Transverse colon (tissue), 4 donors: Measurements from ENCODE around the gene SLC24A3. TPM values are rescaled to one million over a fixed set of nuclear protein-coding genes. Genes with fewer than 3 reads are reported as not detected.

Experiments
- DNase-seq: peaks from one replicate; pipeline ENCODE4 v3.0.0-alpha.2; 2019
- H3K27ac ChIP-seq, 4 donors: fragments of 200-600 bp; sonication (generic); 2 replicates each; pipeline ENCODE4 v1.5.1; 2016 to 2018; ENCODE audit warnings: inconsistent platforms in 4 of 4
- H3K27me3 ChIP-seq: fragments of 200-600 bp; sonication (generic); 2 replicates; pipeline ENCODE4 v1.5.1; 2017; ENCODE audit warnings: inconsistent platforms
- H3K36me3 ChIP-seq, 4 donors: fragments of 200-600 bp; sonication (generic); 2 replicates each; pipeline ENCODE4 v1.5.1; 2017 to 2019; ENCODE audit warnings: inconsistent platforms in 4 of 4
- H3K4me1 ChIP-seq, 4 donors: fragments of 200-600 bp; sonication (generic); 2 replicates each; pipeline ENCODE4 v1.5.1; 2017 to 2020; ENCODE audit warnings: inconsistent platforms in 4 of 4
- H3K4me3 ChIP-seq, 4 donors: fragments of 200-600 bp; sonication (generic); 1 replicate in 1 of 4; 2 replicates in 3 of 4; pipeline versions ENCODE4 v1.5.1 to v1.6.1; 2017 to 2019; ENCODE audit warnings: inconsistent platforms in 4 of 4
- H3K9me3 ChIP-seq, 2 donors: fragments of 200-600 bp; sonication (generic); 2 replicates each; pipeline ENCODE4 v1.5.1; 2017 to 2019; ENCODE audit warnings: inconsistent platforms in 2 of 2
- EP300 ChIP-seq: sonication (generic); formaldehyde crosslinking; IDR thresholded peaks from one replicate; pipeline ENCODE4 v1.6.1; 2017; ENCODE audit warnings: antibody characterized with exemption, low read depth
- POLR2A ChIP-seq: fragments of 450-650 bp; IDR thresholded peaks from one replicate; pipeline ENCODE4 v1.6.1; 2016; ENCODE audit warnings: antibody characterized with exemption, mild to moderate bottlenecking, moderate library complexity
- POLR2AphosphoS5 ChIP-seq, 3 donors: sonication (generic); formaldehyde crosslinking; IDR thresholded peaks; one replicate each; pipeline ENCODE4 v1.6.1; 2016; ENCODE audit warnings: antibody characterized with exemption in 3 of 3
- WGBS, 2 donors: methylation state at CpG; one replicate each; pipeline ENCODE4 v1.1.5; 2018; ENCODE audit warnings: low coverage in 1 of 2; 5-methylcytosine and 5-hydroxymethylcytosine counted together
- in situ Hi-C, 4 donors: fragments of 200-750 bp; cut with MboI; loops; one replicate each; pipeline versions ENCODE4 v1.15.0 to v1.15.1; 2017; ENCODE audit warnings: low sequenced_read_pairs in 3 of 4, low pct_ligation_motif_present in 1 of 4, low pct_unique_long_range_greater_than_20kb in 1 of 4
- intact Hi-C: fragments of 100-400 bp; cut with DNase I; formaldehyde crosslinking; loops from one replicate; pipeline ENCODE4 v1.15.1; 2023; ENCODE audit warnings: low total_unique reads
- total RNA-seq, 4 donors: library from RNA; depleted of rRNA; stranded (reverse); fragments of >200 nt; gene quantifications; one replicate each; pipeline ENCODE4 v1.1.0, GENCODE V29; 2016
- TF ChIP-seq, protein P1 (sequence below), 5 experiments: fragments of 200-600 bp in 3 of 5; fragments of 450-650 bp in 2 of 5; sonication (generic) in 3 of 5; IDR thresholded peaks; 1 replicate in 2 of 5; 2 replicates in 3 of 5; pipeline ENCODE4 v1.5.1; 2016 to 2017; ENCODE audit warnings: antibody characterized with exemption in 5 of 5, inconsistent platforms in 3 of 5, mild to moderate bottlenecking in 2 of 5, moderate library complexity in 1 of 5

The SLC24A3 gene
- total RNA-seq, 4 donors from 2014 or later, result 4.4 to 6.7 (median 4.6) TPM

DNA sequence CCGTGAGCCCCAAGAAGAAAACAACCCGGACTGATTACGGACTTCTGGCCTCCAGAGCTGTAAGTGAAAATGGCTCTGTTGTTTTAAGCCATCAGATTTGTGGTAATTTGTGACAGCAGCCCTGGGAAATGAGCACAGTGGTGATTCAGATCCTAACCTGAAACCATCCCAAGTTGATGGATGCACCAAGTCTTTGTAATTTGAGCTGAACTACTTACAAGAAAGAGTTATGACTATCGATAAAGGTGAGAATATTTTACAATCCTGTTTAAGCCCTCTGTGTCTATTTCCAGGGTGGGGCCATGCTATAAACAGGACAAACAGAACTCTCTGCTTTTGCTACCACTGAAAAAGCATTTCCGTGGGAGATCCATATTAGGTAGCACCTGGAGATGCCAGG, 526.5 kb downstream of the SLC24A3 start:
- no peak for TF ChIP-seq EP300
- TF ChIP-seq, protein P1, sequence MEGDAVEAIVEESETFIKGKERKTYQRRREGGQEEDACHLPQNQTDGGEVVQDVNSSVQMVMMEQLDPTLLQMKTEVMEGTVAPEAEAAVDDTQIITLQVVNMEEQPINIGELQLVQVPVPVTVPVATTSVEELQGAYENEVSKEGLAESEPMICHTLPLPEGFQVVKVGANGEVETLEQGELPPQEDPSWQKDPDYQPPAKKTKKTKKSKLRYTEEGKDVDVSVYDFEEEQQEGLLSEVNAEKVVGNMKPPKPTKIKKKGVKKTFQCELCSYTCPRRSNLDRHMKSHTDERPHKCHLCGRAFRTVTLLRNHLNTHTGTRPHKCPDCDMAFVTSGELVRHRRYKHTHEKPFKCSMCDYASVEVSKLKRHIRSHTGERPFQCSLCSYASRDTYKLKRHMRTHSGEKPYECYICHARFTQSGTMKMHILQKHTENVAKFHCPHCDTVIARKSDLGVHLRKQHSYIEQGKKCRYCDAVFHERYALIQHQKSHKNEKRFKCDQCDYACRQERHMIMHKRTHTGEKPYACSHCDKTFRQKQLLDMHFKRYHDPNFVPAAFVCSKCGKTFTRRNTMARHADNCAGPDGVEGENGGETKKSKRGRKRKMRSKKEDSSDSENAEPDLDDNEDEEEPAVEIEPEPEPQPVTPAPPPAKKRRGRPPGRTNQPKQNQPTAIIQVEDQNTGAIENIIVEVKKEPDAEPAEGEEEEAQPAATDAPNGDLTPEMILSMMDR (IDR thresholded peaks at IDR 0.05), result no peak
- no peak for TF ChIP-seq POLR2AphosphoS5 (IDR thresholded peaks at IDR 0.05)
- no peak for TF ChIP-seq POLR2A
- in situ Hi-C loops, result no loop called here
- Histone ChIP-seq H3K27me3 (no peaks in the 10 kb centered on the region), H3K9me3 (no peaks in the 10 kb centered on the region), H3K4me1 (peaks cover 4 to 48% (median 25%) of the 10 kb centered on the region in 4 donors), H3K36me3 (no peaks in the 10 kb centered on the region), H3K4me3 (no peak overlapping the region), H3K27ac (peak overlapping the region in 3 of 4 donors; percentile 33 to 77 (median 77))
- WGBS, 2 donors, result 62 to 66% methylated on average over 2 to 5 of the region's 5 CpGs
- intact Hi-C loops, result no loop called here
- DNase-seq, result no peak

DNA sequence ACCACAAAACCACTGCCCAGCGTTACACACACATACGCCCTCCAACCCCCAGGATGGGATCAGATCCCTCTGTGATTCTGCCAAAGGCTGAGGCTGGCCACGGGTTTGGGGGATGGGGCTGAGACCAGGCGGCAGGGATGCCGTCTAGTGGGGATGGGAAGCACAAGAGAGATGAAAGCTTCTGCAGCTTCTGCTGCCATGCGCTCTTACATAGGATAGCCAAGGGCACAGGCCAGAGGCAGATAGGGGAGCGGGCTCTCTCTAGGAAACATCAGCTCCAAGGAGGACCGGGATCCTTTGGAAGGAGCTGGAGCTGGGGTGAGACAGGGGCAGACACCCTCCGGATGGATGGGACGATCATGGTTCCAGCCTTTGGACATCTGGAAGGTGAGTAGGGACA, 526.9 kb downstream of the SLC24A3 start:
- no peak overlapping the region for H3K4me3 ChIP-seq
- 78 to 93% methylated on average over 5 to 10 of the region's 10 CpGs for WGBS, 2 donors
- H3K27me3 ChIP-seq, result no peaks in the 10 kb centered on the region
- no peaks in the 10 kb centered on the region for H3K9me3 ChIP-seq
- DNase-seq, result no peak
- intact Hi-C loops, result no loop called here
- no peaks in the 10 kb centered on the region for H3K36me3 ChIP-seq
- in situ Hi-C loops, result no loop called here
- peak overlapping the region in 3 of 4 donors; percentile 21 to 77 (median 33) for H3K27ac ChIP-seq
- H3K4me1 ChIP-seq, result peaks cover 4 to 48% (median 25%) of the 10 kb centered on the region in 4 donors
- TF ChIP-seq, protein P1 (IDR thresholded peaks at IDR 0.05), result no peak
- TF ChIP-seq EP300, result no peak
- no peak for TF ChIP-seq POLR2AphosphoS5 (IDR thresholded peaks at IDR 0.05)
- no peak for TF ChIP-seq POLR2A

DNA sequence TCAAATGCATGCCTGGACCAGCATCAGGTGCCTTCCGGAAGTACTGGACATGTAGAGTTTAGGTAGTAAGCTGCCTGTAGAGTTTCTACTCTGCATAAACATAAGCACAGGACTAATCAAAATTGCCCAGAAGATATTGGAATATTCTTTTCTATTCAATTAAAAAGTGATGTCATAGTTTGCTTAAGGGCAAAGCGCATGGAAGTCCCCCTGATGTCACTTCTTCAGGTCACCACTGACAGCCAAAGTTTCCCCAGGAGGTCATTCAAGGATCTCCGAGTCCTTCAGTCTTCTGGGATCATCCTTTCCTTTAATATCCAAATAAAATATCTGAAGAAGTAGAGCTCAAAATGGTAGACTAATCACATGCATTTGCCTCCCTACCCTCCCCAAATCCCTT, 528.1 kb downstream of the SLC24A3 start:
- no peaks in the 10 kb centered on the region for H3K27me3 ChIP-seq
- 53 to 71% methylated on average over 3 of the region's 3 CpGs for WGBS, 2 donors
- no peaks in the 10 kb centered on the region for H3K36me3 ChIP-seq
- intact Hi-C loops (loop anchor here (1.0 kb wide), 1 partner anchor 22 kb away; no protein-coding TSS in a partner anchor), in situ Hi-C loops (no loop called here)
- no peak overlapping the region for H3K27ac ChIP-seq
- H3K9me3 ChIP-seq, result no peaks in the 10 kb centered on the region
- TF ChIP-seq, protein P1 (IDR thresholded peaks at IDR 0.05), result no peak
- TF ChIP-seq POLR2AphosphoS5 (IDR thresholded peaks at IDR 0.05), result no peak
- TF ChIP-seq EP300, result no peak
- no peak for TF ChIP-seq POLR2A
- no peak for DNase-seq
- H3K4me1 ChIP-seq, result peaks cover 4 to 39% (median 21%) of the 10 kb centered on the region in 4 donors
- H3K4me3 ChIP-seq, result no peak overlapping the region

DNA sequence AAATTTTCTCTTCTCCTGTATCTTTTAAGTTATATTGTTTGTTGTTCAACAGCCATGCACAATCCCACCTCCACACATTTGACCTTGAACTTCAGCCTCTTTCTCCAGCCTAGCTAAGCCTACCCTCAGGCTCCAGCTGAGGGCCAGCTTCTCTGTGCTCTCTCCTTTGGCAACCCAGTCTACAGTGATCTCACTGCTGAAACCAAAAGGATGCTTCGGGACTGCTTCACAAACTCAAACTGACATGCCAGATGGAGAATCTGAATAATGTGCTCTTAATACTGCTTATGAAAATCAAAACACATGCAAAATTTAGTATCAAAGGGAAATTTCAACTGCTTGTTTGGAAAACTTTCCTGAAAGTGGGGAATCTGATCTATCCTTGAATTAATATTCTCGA, 529.5 kb downstream of the SLC24A3 start:
- 71 to 100% methylated on average over 1 to 2 of the region's 2 CpGs for WGBS, 2 donors
- Histone ChIP-seq H3K4me3 (no peak overlapping the region), H3K4me1 (peaks cover 0 to 26% (median 12%) of the 10 kb centered on the region in 4 donors), H3K36me3 (no peaks in the 10 kb centered on the region), H3K27me3 (no peaks in the 10 kb centered on the region), H3K9me3 (no peaks in the 10 kb centered on the region), H3K27ac (no peak overlapping the region)
- no peak for TF ChIP-seq EP300
- no peak for TF ChIP-seq POLR2AphosphoS5 (IDR thresholded peaks at IDR 0.05)
- TF ChIP-seq, protein P1 (IDR thresholded peaks at IDR 0.05), result no peak
- TF ChIP-seq POLR2A, result no peak
- intact Hi-C loops (no loop called here), in situ Hi-C loops (no loop called here)
- no peak for DNase-seq
